GM21367 (cell line): Measurements from ENCODE around the gene PIMREG.

Source experiments
- ATAC-seq: cut with Tn5 transposase; IDR thresholded peaks from one replicate; pipeline ENCODE4 v1.9.1; 2021; ENCODE audit not compliant: unreplicated experiment

PIMREG gene

GRCh38 chr17:6460531-6461161 is 16.4 kb downstream of the PIMREG start:
- ATAC-seq = no peak

DNA sequence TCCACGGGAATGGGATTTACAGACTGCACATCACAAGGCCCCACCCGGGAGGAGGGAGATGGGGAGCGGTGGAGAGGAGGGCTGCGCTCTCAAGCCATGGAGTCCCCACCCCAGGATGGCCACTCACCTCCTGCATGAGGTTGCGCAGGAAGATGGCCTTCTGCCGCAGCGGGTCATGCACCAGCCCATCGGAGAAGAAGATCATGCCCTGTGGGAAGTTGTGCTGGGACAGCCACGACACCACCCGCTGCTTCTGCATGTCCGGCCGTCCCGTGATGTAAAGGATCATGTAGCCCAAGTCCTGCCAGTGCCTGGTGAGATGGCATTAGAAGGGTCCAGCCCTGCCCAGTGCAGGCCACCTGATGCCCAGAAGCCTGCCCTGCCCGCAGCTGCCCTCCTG is 17.0 kb downstream of the PIMREG start:
- ATAC-seq = no peak

DNA sequence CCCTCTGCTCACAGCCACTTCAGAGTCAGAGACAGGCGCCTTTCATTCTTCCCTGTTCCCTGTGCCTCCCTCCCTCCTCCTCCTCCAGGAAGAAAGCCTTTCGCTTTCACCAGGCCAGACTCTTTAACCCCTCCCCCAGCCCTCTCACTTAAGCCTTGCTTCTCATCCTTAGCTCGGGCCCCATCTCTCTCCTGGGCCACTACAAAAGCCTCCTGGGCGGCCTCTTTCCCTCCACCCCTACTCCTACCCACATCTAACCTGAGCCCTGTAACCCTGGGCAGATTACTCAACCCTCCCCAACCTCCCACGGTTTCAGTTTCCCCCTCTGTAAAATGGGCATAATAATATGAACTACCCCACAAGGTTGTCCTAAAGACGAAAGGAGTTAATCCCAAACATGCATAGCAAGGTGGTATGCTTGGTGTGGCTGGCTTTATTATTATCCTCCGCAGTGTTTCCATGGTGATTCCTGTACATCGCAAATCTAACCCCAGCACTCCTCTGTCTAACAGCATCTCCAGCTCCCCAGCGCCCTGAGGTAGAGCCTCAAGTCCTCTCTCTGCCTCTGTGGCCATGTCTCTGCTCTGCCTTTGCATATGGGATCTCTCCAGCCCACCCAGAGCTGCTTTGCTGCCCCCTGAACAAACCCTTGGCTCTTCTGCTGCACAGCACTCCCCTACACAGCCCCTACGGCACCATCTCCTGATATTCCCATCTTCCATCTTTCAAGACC is 17.7 kb downstream of the PIMREG start:
- ATAC-seq = no peak

GRCh38 chr17:6462692-6463091 is 18.4 kb downstream of the PIMREG start:
- no peak for ATAC-seq

GRCh38 chr17:6463616-6464445 is 19.6 kb downstream of the PIMREG start:
- no peak for ATAC-seq

DNA sequence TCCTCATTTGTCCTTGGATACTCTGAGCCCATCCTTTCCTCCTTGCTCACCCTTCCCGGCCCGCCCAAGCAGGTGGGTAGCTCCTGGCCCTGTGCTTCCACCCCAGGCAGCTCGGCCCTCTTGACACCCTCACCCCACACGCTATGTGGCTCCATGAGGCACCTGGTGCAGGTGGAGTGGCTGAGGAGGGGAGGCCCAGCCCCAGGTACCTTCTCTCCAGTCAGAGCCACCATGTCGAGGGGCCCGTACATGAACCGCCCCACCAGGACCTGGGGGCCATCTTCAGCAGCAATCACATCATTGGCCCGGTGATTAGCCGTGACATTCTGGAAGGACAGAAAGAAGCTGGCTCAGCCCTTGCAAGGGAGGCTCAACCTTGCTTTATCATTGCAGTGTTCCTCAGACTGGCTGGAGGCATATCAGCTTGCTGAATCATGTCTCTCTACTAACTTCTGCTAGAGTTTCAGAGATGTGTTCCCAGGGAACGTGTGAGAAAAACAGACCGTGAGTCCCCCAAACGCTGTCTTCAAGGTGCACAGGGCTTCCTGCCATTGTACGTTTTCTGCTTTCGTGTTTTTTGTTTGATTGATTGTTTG is 20.3 kb downstream of the PIMREG start:
- ATAC-seq = no peak

- ATAC-seq = no peak
Observed at GRCh38 chr17:6465206-6466003, 21.1 kb downstream of the PIMREG start.

DNA sequence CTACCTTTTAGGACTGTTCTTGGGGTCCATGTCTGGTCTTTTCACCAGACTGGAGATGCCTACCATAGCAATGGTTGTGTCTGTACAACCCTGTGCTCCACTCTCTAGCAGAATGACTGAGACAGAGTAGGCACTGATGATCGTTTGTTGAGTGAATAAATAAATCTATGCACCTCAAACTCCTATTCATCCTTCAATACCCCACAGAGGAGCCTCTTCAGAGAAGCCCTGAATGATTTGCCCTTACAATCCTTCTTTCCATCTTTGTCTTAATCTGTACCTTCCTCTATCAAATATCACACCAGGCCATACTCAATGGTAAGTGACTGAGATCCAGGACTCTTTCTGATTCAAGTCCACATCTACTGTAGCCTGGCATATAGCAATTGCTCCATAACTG is 23.3 kb downstream of the PIMREG start:
- ATAC-seq = no peak

- ATAC-seq = no peak
Observed at GRCh38 chr17:6468051-6468790, 24.0 kb downstream of the PIMREG start.

- ATAC-seq = no peak
Observed at GRCh38 chr17:6470146-6470718, 26.0 kb downstream of the PIMREG start.

DNA sequence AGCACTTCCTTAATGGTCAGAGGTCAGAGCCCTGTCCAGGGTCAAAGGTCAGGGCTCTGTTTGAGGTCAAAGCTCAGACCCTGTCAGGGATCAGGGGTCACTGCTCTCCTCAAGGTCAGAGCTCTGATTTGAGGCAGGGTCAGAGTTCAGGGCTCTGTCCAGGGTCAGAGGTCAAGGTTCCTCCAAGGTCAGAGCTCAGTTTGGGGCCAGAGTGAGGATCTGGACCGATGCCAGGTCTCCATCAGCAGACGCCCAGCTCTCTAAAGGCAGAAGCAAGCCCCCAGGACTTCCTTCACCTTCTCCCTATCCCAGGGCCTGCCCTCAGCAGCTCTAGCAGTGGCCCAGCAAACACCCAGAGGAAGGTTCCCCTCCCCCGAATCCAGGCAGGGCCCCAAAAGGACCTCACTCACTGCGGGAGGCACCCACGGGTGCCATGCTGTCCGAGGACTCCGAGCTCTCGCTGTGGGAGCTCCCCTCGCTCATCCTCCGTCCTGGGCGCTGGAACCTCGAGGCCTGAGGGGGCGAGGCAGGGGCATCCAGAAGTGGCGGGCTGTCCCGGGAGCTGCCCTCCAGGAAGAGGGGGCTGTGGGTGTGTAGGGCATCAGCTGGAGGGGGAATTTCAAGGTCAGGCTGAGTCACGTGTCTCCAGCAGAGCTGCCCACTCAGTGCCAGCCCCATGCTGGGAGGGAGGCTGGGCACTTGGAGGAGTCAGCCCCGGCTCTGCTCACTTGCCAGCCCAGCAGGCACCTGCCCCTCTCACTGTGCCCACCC is 26.7 kb downstream of the PIMREG start:
- no peak for ATAC-seq

GRCh38 chr17:6471531-6472465 is 27.5 kb downstream of the PIMREG start:
- no peak for ATAC-seq

- no peak for ATAC-seq
Observed at GRCh38 chr17:6472517-6472916, 28.3 kb downstream of the PIMREG start.

GRCh38 chr17:6473128-6473767 is 29.0 kb downstream of the PIMREG start:
- no peak for ATAC-seq

DNA sequence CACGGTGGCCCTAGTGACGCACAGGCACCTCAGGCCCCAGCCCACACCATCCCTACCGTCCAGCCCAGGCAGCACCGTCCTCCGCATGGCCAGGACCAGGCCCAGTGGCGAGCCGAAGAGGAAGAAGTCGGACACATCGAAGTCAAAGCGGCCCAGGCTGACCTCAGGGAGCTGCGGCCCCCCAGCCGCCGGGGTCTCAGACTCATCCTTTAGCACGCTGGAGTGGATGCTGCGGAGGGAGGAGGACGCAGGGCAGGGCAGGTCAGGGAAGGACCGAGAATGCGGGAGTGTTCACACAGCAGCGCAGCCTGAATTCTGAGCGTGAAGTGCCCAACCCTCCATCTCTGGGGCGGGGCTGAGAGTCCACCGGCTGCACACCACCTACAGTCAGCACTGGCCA is 30.1 kb downstream of the PIMREG start:
- no peak for ATAC-seq

DNA sequence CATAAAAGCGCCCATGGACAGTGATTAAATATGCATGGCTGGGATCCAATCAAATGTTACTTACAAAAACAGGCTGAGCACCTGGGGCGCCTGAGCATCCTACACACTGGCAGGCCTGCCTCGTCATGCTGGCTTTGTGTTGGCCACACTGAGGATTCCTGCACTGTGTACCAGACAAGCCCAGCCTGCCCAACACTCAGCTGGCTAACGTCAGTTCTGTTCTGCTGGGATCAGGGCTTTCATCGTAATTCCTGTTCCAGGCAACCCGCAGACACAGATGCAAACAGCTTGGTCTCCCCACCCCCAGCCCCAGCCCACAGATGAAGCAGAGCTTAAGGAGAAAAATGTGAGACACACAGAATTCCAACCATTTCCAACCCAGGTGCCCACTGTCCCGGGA is 30.7 kb downstream of the PIMREG start:
- ATAC-seq = no peak

DNA sequence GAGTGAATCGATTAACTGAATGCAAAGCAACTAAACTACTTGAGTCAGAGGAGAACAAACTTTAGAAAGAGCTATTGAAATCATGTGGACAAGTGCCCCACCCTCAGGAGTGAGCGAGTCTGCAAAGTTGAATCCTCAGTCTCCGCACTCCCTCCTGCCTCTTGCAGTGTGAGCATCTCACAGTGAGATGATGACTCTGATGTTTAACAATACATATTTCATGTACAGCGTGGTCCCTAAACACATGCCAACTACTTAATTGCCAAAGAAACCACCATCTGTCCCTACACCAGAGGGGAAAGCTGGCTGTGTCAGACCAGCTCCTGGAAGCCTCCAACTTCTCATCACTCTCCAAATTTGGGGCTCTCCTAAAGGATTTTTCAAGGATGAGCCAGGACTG is 31.2 kb downstream of the PIMREG start:
- no peak for ATAC-seq
